HepG2 (cell line): Measurements from ENCODE around the gene UBXN2A. TPM values are rescaled to one million over a fixed set of nuclear protein-coding genes. Genes with fewer than 3 reads are reported as not detected.

ENCODE experiments used
- ARID2 ChIP-seq: sonication (generic); formaldehyde crosslinking; IDR thresholded peaks from 2 replicates; pipeline ENCODE4 v1.8.1; 2022; ENCODE audit warnings: mild to moderate bottlenecking, missing genetic modification reagents, borderline replicate concordance
- ATF1 ChIP-seq: IDR thresholded peaks from 2 replicates; pipeline ENCODE4 v1.6.1; 2016; ENCODE audit warnings: mild to moderate bottlenecking, control low read depth
- BORCS8-MEF2B ChIP-seq: sonication (generic); formaldehyde crosslinking; IDR thresholded peaks from 2 replicates; pipeline ENCODE4 v1.8.0; 2022; ENCODE audit warnings: mild to moderate bottlenecking, missing genetic modification reagents
- BRCA1 ChIP-seq: sonication (generic); formaldehyde crosslinking; IDR thresholded peaks from 2 replicates; pipeline ENCODE4 v1.4.0; 2020; ENCODE audit warnings: missing genetic modification reagents
- FIP1L1 ChIP-seq: fragments of 200-400 bp; formaldehyde crosslinking; IDR thresholded peaks from 2 replicates; pipeline ENCODE4 v1.6.1; 2018; ENCODE audit warnings: low read depth, mild to moderate bottlenecking, low read length, moderate library complexity, borderline replicate concordance; ENCODE audit not compliant: insufficient read depth
- FOXM1 ChIP-seq: sonication (generic); formaldehyde crosslinking; IDR thresholded peaks from 2 replicates; pipeline ENCODE4 v1.5.0; 2020; ENCODE audit warnings: missing genetic modification reagents
- GPN1 ChIP-seq: sonication (generic); formaldehyde crosslinking; IDR thresholded peaks from 2 replicates; pipeline ENCODE4 v1.5.1; 2020; ENCODE audit warnings: missing genetic modification reagents, borderline replicate concordance
- HNF4A ChIP-seq: sonication (generic); formaldehyde crosslinking; IDR thresholded peaks from 2 replicates; pipeline ENCODE4 v1.4.0; 2020; ENCODE audit warnings: missing genetic modification reagents
- IKZF4 ChIP-seq: sonication (generic); formaldehyde crosslinking; IDR thresholded peaks from 2 replicates; pipeline ENCODE4 v1.5.1; 2020; ENCODE audit warnings: borderline replicate concordance, mild to moderate bottlenecking, low read depth, missing genetic modification reagents; ENCODE audit errors: not compliant biosample characterization
- ISL2 ChIP-seq: sonication (generic); formaldehyde crosslinking; IDR thresholded peaks from 2 replicates; pipeline ENCODE4 v1.5.0; 2020; ENCODE audit warnings: missing genetic modification reagents
- KLF13 ChIP-seq: sonication (generic); formaldehyde crosslinking; IDR thresholded peaks from 2 replicates; pipeline ENCODE4 v1.4.0; 2020; ENCODE audit warnings: mild to moderate bottlenecking, missing genetic modification reagents
- NFIB ChIP-seq: sonication (generic); formaldehyde crosslinking; IDR thresholded peaks from 2 replicates; pipeline ENCODE4 v1.9.0; 2021; ENCODE audit warnings: missing genetic modification reagents, mild to moderate bottlenecking, borderline replicate concordance
- NR2F2 ChIP-seq: IDR thresholded peaks from 2 replicates; pipeline ENCODE4 v1.6.1; 2012; ENCODE audit warnings: low read depth, inconsistent platforms, borderline replicate concordance
- PLRG1 ChIP-seq: fragments of 450-650 bp; conservative IDR thresholded peaks from 2 replicates; pipeline ENCODE4 v1.6.1; 2016
- POGZ ChIP-seq: sonication (generic); formaldehyde crosslinking; IDR thresholded peaks from 2 replicates; pipeline ENCODE4 v1.4.0; 2020; ENCODE audit warnings: mild to moderate bottlenecking, missing genetic modification reagents
- SKI ChIP-seq: fragments of 450-650 bp; IDR thresholded peaks from one replicate; pipeline ENCODE4 v1.6.1; 2018; ENCODE audit warnings: mild to moderate bottlenecking; ENCODE audit not compliant: partially characterized antibody
- ZFYVE20 ChIP-seq: sonication (generic); formaldehyde crosslinking; IDR thresholded peaks from 2 replicates; pipeline ENCODE4 v1.8.0; 2023; ENCODE audit warnings: low read depth, mild to moderate bottlenecking, moderate library complexity, missing genetic modification reagents, borderline replicate concordance
- ZNF3 ChIP-seq: IDR thresholded peaks from 2 replicates; pipeline ENCODE4 v1.7.0; 2017; ENCODE audit warnings: inconsistent platforms
- ZNF331 ChIP-seq: sonication (generic); formaldehyde crosslinking; IDR thresholded peaks from 2 replicates; pipeline ENCODE4 v1.4.0; 2020; ENCODE audit warnings: missing genetic modification reagents
- ZNF383 ChIP-seq: sonication (generic); formaldehyde crosslinking; IDR thresholded peaks from 2 replicates; pipeline ENCODE4 v1.4.0; 2020; ENCODE audit warnings: missing genetic modification reagents, mild to moderate bottlenecking, borderline replicate concordance
- ZNF589 ChIP-seq: sonication (generic); formaldehyde crosslinking; conservative IDR thresholded peaks from 2 replicates; pipeline ENCODE4 v1.8.0; 2022; ENCODE audit warnings: mild to moderate bottlenecking, moderate library complexity, missing genetic modification reagents
- ZNF773 ChIP-seq: sonication (generic); formaldehyde crosslinking; IDR thresholded peaks from 2 replicates; pipeline ENCODE4 v1.4.0; 2020; ENCODE audit warnings: missing genetic modification reagents, borderline replicate concordance
- ZNF841 ChIP-seq: sonication (generic); formaldehyde crosslinking; IDR thresholded peaks from 2 replicates; pipeline ENCODE4 v1.8.1; 2023; ENCODE audit warnings: missing genetic modification reagents, borderline replicate concordance
- polyA plus RNA-seq, 8 experiments: library from polyadenylated mRNA; depleted of rRNA in 3 of 8; stranded (reverse) in 7 of 8; unstranded in 1 of 8; fragments of >200 nt; fragmentation: Illumina TruSeq in 4 of 8; extraction: Trizol in 4 of 8; gene quantifications; 2 replicates each; pipeline versions ENCODE4 v1.2.1 to v1.2.3, GENCODE V29; 2011 to 2016; ENCODE audit warnings: low read depth in 4 of 8, missing spikeins in 1 of 8, mixed read lengths in 1 of 8; ENCODE audit not compliant: insufficient read depth in 1 of 8
- total RNA-seq, 5 experiments: library from RNA; depleted of rRNA; stranded (reverse); fragments of >200 nt; fragmentation: Illumina TruSeq; extraction: Trizol; gene quantifications; 2 replicates each; pipeline ENCODE4 v1.2.3, GENCODE V29; 2016; ENCODE audit warnings: low read depth in 1 of 5
- TF ChIP-seq, protein P1 (sequence below), 2 experiments: sonication (generic) in 1 of 2; formaldehyde crosslinking in 1 of 2; IDR thresholded peaks; 2 replicates each; pipeline versions ENCODE4 v1.6.1 to v1.9.0; 2014 to 2022; ENCODE audit warnings: antibody characterized with exemption in 1 of 2, borderline replicate concordance in 1 of 2, inconsistent platforms in 1 of 2, low read depth in 1 of 2, missing genetic modification reagents in 1 of 2

Gene UBXN2A
- total and polyA plus RNA-seq, 2 of the 13 experiments (the other 11 are each of a cell fraction or from before 2014, with no cell fraction given): 8.3 to 20.9 TPM

DNA sequence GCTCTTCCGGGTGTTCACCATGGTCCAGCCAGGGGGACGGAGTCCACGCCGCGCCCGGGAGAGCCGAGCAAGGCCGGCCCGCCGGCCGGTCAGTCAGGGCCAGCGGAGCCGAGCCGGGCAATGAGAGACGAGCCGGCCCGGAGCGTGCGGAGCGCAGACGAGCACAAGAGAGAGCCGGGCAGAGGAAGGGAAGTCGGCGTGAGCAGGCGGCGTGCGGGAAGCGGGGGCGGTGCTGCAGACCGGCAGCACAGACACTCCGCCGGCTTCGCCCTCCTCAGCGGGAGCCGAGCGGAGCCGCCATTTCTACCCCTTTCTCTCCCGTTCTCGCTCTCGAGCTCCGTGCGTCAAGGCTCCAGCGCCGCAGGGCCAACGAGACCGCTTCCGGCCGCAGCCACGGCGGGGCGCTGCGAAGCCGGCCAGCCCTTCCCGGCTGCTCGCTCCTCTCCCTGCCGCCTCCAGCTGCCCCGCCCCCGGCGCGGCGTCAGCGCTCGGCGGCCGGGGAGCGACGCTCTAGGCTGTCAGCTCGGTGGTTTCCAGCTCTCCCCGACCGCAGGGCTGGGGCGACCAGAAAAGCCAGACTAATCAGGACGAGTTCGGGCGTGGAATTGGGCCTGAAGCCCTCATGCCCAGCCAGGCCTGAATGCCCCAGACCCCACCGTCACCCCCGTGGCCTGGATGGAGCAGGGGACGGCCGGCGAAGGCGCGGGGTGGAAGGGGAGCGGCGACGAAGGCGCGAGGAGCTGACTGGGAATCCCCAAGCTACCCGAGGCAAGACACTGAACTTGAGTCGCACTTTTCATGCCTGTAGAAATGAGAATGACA lies 13.3 kb upstream of the UBXN2A start, which contains the start of gene ATAD2B (continued):
- TF ChIP-seq ZNF773 (CRISPR knock-in tag) (0 out of 2 replicates have a peak, but pooled peaks have one; percentile 62), ZNF331 (CRISPR knock-in tag) (peak; percentile 89), POGZ (CRISPR knock-in tag) (peak; percentile 83), HNF4A (peak; percentile 5), ARID2 (CRISPR knock-in tag) (peak; percentile 76), SKI (peak; percentile 94), IKZF4 (CRISPR knock-in tag) (peak; percentile 74), ZNF3 (CRISPR knock-in tag) (no peak), ZNF841 (CRISPR knock-in tag) (peak; percentile 82; the same call in 1 of the 2 replicates), BRCA1 (CRISPR knock-in tag) (peak; percentile 98), KLF13 (CRISPR knock-in tag) (no peak; the same call in 1 of the 2 replicates), ZNF383 (CRISPR knock-in tag) (no peak), FIP1L1 (peak; percentile 95; the same call in 1 of the 2 replicates), ATF1 (CRISPR knock-in tag) (no peak), BORCS8-MEF2B (CRISPR knock-in tag) (peak; percentile 91), ZFYVE20 (CRISPR knock-in tag) (no peak), ZNF589 (CRISPR knock-in tag) (peak; percentile 97; the same call in 1 of the 2 replicates), PLRG1 (no peak), ISL2 (peak; percentile 78; the same call in 1 of the 2 replicates), GPN1 (CRISPR knock-in tag) (no peak), NR2F2 (no peak; the same call in 1 of the 2 replicates), FOXM1 (CRISPR knock-in tag) (no peak; the same call in 1 of the 2 replicates), NFIB (no peak)
- TF ChIP-seq, protein P1, sequence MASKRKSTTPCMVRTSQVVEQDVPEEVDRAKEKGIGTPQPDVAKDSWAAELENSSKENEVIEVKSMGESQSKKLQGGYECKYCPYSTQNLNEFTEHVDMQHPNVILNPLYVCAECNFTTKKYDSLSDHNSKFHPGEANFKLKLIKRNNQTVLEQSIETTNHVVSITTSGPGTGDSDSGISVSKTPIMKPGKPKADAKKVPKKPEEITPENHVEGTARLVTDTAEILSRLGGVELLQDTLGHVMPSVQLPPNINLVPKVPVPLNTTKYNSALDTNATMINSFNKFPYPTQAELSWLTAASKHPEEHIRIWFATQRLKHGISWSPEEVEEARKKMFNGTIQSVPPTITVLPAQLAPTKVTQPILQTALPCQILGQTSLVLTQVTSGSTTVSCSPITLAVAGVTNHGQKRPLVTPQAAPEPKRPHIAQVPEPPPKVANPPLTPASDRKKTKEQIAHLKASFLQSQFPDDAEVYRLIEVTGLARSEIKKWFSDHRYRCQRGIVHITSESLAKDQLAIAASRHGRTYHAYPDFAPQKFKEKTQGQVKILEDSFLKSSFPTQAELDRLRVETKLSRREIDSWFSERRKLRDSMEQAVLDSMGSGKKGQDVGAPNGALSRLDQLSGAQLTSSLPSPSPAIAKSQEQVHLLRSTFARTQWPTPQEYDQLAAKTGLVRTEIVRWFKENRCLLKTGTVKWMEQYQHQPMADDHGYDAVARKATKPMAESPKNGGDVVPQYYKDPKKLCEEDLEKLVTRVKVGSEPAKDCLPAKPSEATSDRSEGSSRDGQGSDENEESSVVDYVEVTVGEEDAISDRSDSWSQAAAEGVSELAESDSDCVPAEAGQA (IDR thresholded peaks at IDR 0.05; ENCODE audit: low read depth): peak; percentile 85; the same call in 1 of the 2 replicates
- TF ChIP-seq, protein P1 (CRISPR knock-in tag; IDR thresholded peaks at IDR 0.05; ENCODE audit: borderline replicate concordance): no peak; the same call in none of the 2 replicates
